GM19240 (cell line): ENCODE measurements around the gene CYP4F2.
"Not testable (repeated sequence)": the region's sequence is repeated elsewhere in the genome, so short reads cannot be mapped to it uniquely, and the experiment has no call there.

Experiments used
- DNase-seq: peaks from one replicate; pipeline ENCODE4 v3.0.0; 2011; ENCODE audit warnings: low spot score; ENCODE audit not compliant: insufficient read length

Gene CYP4F2

GRCh38 chr19:15897738-15898276 lies at the start of gene CYP4F2:
TSS of gene CYP4F2 (minus strand) at chr19:15898074. CDS start at chr19:15897611, 463 bp downstream.
- DNase-seq = no peak

- DNase-seq = no peak
Observed at GRCh38 chr19:15945301-15945700, 47.4 kb upstream of the CYP4F2 start.

- no peak for DNase-seq
Observed at GRCh38 chr19:15944401-15944800, 46.5 kb upstream of the CYP4F2 start.

GRCh38 chr19:15937771-15938170 lies 39.9 kb upstream of the CYP4F2 start:
- no peak for DNase-seq

GRCh38 chr19:15936950-15937349 lies 39.1 kb upstream of the CYP4F2 start:
- no peak for DNase-seq

GRCh38 chr19:15936173-15936572 lies 38.3 kb upstream of the CYP4F2 start:
- DNase-seq = no peak

- DNase-seq = no peak
Observed at GRCh38 chr19:15935167-15935702, 37.4 kb upstream of the CYP4F2 start.

- no peak for DNase-seq
Observed at GRCh38 chr19:15934332-15935078, 36.6 kb upstream of the CYP4F2 start, which contains the start of gene CYP4F11. TSS of gene CYP4F11 (minus strand) at chr19:15934529. CDS start at chr19:15934408, 121 bp downstream.

- DNase-seq = not testable (repeated sequence)
Observed at GRCh38 chr19:15933761-15934331, 36.0 kb upstream of the CYP4F2 start.

GRCh38 chr19:15928321-15928720 lies 30.4 kb upstream of the CYP4F2 start:
- DNase-seq = no peak

GRCh38 chr19:15926484-15926883 lies 28.6 kb upstream of the CYP4F2 start:
- DNase-seq = no peak

- no peak for DNase-seq
Observed at GRCh38 chr19:15923702-15924101, 25.8 kb upstream of the CYP4F2 start.

- DNase-seq = no peak
Observed at GRCh38 chr19:15922021-15922420, 24.1 kb upstream of the CYP4F2 start.

GRCh38 chr19:15919243-15919642 lies 21.4 kb upstream of the CYP4F2 start:
- DNase-seq = no peak

GRCh38 chr19:15915109-15915508 lies 17.2 kb upstream of the CYP4F2 start:
- DNase-seq = no peak

GRCh38 chr19:15913830-15914229 lies 16.0 kb upstream of the CYP4F2 start:
- DNase-seq = no peak

GRCh38 chr19:15913384-15913783 lies 15.5 kb upstream of the CYP4F2 start:
- DNase-seq = no peak

GRCh38 chr19:15911599-15912235 lies 13.8 kb upstream of the CYP4F2 start:
- DNase-seq = no peak

GRCh38 chr19:15905026-15905425 lies 7.2 kb upstream of the CYP4F2 start:
- DNase-seq = no peak

GRCh38 chr19:15902898-15903297 lies 5.0 kb upstream of the CYP4F2 start:
- not testable (repeated sequence) for DNase-seq

GRCh38 chr19:15902254-15902653 lies 4.4 kb upstream of the CYP4F2 start:
- no peak for DNase-seq

- no peak for DNase-seq
Observed at GRCh38 chr19:15900504-15900903, 2.6 kb upstream of the CYP4F2 start.
